NCI-H2171 treated with DMSO at 0.1 percent for 48 hours (cell line): Measurements from ENCODE around the gene ACTL7A.
"Not testable (repeated sequence)": the region's sequence is repeated elsewhere in the genome, so short reads cannot be mapped to it uniquely, and the experiment has no call there.

Source experiments
- DNase-seq: peaks from one replicate; lab custom pipeline; 2025; lab: John Stamatoyannopoulos, UW

ACTL7A gene

DNA sequence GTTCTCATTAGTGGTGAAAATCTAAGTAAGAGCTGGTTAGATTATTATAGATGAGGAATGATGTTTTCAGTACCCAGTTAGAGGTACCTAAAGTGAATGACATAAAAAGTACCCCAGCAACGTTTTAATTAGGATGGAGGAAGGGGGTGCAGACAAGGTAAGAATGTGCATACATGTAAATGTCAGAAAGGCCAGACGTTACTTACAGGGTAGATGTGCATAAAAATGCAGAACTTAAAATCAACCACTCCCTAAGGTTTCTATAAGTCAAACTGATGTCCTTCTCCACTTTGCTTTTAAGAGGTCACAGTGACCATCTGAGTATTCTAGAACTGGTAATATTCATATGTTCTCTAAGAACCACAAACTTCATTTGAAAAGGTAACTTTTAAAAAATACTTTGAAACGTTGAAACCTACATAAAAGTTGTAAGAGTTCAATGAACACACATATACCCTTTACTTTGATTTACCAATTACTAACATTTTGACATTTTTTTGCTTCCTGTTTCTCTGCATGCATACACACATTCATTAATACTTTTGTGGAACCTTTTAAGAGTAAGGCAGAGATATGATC lies 18.8 kb downstream of the ACTL7A start:
- DNase-seq: no peak

DNA sequence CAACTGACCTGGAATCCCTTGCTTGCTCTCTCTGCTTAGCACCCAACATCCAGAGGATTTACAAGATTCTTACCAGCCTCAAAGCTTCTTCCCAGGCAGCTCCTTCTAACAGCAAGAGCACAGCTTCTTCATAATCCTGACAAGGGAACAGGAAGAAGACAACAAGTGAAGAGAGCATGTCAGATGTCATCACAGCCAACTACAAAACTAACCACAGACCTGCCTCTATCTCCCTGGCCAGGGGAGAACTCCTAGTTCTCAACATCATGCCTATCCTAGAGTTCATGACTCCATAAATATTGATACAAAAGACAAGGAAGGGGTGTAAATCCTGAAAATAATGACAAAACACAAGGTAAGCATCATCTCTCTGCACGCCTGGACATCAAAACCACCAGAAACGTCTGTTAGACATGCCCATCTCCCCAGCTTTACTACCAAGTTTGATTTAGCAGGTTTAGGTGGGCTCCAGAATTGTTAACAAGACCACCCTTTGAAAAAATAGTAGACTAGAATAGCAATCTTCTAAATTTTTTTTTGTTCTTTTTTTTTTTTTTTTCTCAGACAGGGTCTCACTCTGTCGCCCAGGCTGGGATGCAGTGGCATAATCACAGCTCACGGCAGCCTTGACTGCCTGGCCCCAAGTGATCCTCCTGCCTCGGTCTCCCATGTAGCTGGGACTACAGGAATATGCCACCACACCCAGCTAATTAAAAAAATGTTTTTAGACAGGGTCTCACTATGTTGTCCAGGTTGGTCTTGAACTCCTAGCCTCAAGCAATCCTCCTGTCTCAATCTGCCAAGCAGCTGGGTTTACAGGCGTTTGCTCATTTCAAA lies 20.2 kb downstream of the ACTL7A start:
- no peak for DNase-seq

GRCh38 chr9:108883085-108883484 lies 21.0 kb downstream of the ACTL7A start:
- DNase-seq: no peak

- DNase-seq: no peak
Observed at GRCh38 chr9:108884701-108885100, 22.6 kb downstream of the ACTL7A start.

DNA sequence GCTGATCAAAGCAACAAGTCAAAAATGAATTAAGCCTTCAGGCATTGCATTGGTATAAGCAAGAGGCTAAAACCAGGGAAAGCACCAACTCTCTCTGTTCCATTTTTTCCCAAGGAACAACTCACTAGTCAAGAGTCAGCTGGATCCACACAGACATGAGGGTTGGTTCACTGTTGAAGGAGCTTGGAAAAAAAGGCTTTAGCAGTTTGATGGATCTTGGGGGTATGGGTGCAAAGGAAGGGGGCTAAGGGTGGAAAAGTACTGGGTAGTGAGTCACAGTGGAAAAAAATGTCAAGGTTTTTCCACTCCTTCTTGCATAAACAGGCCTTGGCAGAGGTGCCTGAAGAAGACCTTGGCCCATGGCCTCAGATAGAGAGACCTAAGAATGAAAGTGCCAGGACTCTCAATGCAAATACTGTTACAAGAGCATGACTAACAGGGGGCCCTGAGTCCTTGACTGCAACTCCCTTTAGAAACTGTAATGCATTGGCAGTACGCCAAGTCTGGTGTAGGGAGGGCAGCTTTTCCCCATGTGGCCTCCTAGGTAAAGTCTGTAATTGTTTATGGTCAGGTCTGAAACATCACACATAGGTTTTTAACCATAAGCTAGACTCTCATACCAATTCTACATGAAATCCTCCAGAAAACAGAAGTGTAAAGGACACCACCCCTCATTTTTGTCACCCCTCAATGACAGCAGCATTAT lies 23.7 kb downstream of the ACTL7A start:
- DNase-seq: peak; percentile 54

DNA sequence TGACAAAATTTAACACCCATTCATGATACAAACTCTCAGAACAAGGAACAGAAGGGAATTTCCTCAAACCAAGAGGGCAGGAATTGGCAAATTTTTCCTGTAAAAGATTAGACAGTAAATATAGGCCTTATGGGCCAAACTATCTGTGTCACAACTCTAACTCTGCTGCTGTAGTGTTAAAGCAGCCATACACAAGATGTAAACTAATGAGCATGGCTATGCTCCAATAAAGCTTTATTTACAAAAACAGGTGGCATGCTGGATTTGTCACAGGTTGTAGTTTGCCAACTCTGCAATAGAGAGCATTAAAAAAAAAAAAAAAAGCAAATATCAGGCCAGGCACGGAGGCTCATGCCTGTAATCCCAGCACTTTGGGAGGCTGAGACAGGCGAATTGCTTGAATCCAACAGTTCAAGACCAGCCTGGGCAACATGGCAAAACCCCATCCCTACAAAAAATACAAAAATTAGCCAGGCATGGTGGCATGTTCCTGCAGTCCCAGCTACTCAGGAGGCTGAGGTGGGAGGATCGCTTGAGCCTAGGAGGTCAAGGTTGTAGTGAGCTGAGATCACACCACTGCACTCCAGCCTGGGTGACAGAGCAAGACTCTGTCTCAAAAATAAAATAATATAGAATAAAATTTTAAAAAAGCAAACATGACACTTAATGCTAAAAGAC lies 24.7 kb downstream of the ACTL7A start:
- DNase-seq: peak; percentile 20

DNA sequence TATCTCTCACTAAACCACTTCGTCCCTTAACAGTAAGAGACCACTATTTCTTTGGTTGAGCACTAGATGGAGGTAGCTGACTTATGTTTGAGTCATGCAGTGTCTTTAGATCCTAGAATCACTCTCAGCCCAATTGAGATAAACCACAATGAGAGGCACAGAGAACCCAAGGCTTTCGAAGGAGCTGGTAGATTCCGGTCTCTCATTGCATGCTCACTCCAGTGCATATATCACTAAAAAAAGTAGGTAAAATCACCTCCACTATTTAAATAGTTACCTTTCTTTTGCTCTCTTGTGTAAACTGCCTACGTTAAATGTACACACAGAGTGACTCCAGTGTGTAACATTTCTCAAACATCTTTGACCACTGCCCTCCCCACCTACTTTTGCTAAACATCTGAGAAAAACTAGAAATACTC lies 27.6 kb downstream of the ACTL7A start:
- peak; percentile 9 for DNase-seq

- no peak for DNase-seq
Observed at GRCh38 chr9:108894225-108894997, 32.3 kb downstream of the ACTL7A start.

DNA sequence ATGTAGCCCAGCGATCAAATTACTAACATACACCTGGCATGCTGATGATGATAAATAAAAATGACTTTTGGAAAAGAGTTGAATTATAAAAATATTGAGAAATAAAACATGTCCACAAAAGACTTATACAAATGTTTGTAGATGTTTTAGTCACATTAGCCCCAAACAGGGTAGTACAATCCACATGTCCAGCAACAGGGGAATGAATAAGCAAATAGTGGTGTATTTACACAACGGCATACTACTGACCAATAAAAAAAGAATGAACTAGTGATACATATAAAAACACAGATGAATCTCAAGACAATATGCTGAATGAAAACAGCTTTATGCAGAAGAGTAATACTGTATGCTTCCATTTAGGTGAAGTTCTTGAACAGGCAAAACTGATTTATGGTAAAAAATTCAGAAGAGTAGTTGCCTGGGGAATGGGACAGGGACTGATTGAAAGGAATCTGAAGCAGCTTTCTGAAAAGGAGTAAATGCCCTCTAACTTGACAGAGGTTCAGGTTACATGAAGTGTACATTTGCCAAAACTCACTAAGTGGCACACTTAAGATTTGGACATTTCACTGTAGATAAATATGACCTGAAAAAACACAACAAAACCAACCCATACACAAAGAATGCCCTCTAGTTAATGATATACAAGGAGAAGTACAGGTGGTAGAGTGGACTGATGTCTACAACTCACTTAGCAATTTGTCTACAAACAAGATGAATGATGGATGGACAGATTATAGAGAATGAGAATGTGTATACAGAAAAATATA lies 35.4 kb downstream of the ACTL7A start:
- DNase-seq: no peak

DNA sequence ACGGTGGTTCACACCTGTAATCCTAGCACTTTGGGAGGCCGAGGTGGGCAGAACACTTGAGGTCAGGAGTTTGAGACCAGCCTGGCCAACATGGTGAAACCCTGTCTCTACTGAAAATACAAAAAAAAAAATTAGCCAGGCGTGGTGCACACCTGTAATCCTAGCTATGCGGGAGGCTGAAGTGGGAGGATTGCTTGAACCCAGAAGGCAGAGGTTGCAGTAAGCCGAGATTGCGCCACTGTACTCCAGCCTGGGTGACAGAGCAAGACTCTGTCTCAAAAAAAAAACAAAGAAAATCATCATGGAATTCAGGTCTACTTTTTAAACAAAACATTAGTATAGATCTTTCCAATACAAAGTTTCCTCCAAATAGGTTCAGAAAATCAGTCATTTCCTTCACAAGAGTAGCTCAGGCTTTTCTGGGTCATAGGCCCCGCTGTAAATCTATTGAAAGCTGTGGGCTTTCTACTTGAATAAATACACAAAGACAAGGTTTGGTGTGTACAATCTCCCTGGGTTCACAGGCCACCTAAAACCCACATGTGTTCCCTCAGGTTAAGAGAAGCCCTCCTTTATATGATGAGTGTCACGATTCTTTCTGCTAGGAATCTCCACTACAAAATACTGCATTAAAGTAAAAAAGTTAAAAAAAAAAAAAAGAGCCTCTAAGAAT lies 37.1 kb downstream of the ACTL7A start:
- not testable (repeated sequence) for DNase-seq

GRCh38 chr9:108900176-108900575 lies 38.1 kb downstream of the ACTL7A start:
- DNase-seq: no peak

DNA sequence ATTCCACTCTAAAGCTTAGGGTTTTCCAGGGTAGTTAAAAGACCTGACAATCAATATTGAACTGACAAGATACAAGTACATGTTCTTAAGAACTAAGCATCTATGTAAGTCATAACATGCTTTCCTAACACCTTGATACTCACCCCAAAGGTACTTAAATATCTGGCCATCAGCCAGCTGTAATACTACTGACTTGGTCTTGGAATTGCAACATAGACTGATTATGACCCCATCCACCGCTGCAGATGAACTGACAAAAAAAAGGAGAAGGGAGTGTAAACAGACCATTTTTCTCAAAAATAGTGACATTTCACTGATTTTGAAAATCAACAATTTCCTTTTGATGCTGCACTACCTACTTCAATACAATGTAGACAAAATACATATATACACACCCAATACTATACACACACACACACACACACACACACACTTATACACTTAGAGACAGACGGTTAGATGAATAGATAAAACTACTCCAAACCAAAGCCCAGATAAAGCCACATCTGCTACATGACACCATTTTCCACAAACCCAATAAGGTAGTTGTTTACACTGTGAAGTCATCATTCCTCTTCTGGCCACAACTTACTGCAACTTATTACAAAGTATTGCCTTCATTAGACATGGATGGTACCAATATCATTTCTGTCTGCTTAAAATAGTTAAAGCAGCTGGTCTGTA lies 41.5 kb downstream of the ACTL7A start:
- peak; percentile 14 for DNase-seq

- no peak for DNase-seq
Observed at GRCh38 chr9:108904161-108904560, 42.1 kb downstream of the ACTL7A start.

GRCh38 chr9:108905494-108905893 lies 43.4 kb downstream of the ACTL7A start:
- no peak for DNase-seq

DNA sequence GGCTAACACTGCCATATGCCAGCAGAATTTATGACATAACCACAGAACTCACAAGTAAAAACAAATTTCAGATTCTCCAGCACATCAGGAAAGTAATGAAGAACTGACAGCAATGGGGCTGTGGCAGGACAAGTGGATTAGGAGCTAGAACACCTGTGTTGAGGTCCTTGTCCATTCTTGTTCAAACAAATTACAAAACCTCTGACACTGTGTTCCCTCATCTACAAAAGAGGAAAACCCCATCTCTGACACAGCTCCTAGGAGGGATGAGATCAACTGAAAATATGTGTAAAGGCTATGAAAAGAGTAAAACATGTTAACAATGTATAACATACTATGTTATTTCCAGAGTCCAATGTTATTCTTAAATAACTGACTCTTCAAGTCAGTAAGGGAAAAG lies 48.3 kb downstream of the ACTL7A start:
- no peak for DNase-seq

- no peak for DNase-seq
Observed at GRCh38 chr9:108910914-108911313, 48.8 kb downstream of the ACTL7A start.

DNA sequence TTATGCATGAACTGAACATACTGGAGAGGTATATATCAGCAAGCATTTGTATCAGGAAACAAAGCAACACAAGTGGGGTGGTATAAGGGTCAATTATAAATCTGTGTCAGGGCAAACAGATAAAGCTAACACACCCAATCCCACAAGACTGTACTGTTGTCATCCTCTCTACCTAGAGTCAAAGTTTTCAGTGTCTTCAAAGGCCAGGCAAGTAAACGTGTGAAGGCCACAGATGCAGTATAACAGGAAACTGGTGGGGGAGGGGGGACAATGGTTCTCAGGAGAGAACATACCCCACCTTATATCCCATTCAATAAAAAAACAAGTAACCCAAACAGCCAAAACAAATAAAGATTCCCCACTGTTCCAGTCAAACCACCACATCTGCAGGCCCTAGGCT lies 49.8 kb downstream of the ACTL7A start:
- DNase-seq: no peak
